ENCODE measurements around the gene AMER3. TPM values are rescaled to one million over a fixed set of nuclear protein-coding genes. Genes with fewer than 3 reads are reported as not detected.

Gene AMER3
- total and polyA plus RNA-seq, 2 of the 4 experiments (the other 2 are of a cell fraction), result not detected

DNA sequence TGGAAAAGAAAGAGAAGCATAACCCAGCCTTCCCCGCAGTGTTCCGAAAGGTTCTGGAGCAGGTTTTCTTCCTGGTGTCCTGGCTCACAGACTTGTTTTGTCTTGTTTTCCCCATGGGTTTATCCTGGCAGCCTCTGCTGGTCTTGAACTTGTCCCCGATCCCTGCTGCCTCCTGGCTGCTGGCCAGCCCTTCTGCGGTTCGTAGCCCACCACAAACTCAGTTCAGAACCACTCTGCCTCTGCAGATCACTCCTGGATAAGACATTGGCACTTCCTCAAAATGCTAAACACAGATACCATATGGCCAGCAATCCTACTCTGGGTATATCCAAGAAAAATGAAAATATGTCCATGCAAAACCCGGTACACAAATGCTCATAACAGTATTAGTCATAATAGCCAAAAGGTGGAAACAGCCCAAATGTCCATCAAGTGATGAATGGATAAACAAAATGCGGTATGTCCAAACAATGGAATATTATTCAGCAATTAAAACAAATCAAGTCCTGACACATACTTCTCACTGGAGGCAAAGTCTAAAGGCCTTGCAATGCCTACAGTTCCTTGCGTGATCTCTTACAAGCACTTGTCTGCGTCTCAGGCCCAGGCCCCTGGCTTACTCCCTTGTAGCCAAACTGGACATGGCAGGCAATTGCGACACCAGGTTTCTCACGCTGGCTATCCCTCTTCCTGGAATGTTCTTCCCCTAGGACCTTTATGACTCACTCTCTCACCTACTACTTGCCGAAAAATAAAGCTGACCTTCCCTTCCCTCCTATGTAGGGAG, 53.3 kb downstream of the AMER3 start:
- Histone ChIP-seq H3K27ac (ENCODE audit: insufficient read depth, low read length) (no peak overlapping the region), H4K8ac (ENCODE audit: low read depth in 2 of 2, low read length in 2 of 2) (no peak overlapping the region), H3K79me1 (ENCODE audit: low read depth in 1 of 2, low read length in 2 of 2) (no peaks in the 10 kb centered on the region), H2AFZ (replicated peaks; ENCODE audit: low read length, poor library complexity) (no peak overlapping the region), H2BK5ac (ENCODE audit: low read depth, low read length, poor library complexity, severe bottlenecking) (no peak overlapping the region), H2BK15ac (ENCODE audit: low read depth, low read length) (no peak overlapping the region), H3K4me3 (ENCODE audit: insufficient read depth, low read depth, low read length) (no peak overlapping the region), H3K14ac (replicated peaks; ENCODE audit: low read depth, low read length) (no peak overlapping the region), H2BK20ac (ENCODE audit: low read depth, low read length) (no peak overlapping the region), H4K91ac (ENCODE audit: insufficient read depth, low read depth, low read length) (no peak overlapping the region), H2AK5ac (ENCODE audit: low read depth, low read length) (no peak overlapping the region), H4K20me1 (ENCODE audit: insufficient read depth, low read length) (no peaks in the 10 kb centered on the region), H3K9me1 (ENCODE audit: insufficient read depth, low read length) (no peaks in the 10 kb centered on the region), H3K56ac (ENCODE audit: extremely low read depth, insufficient read depth, low read length) (no peak overlapping the region), H3K36me3 (ENCODE audit: control insufficient read depth, insufficient read depth, low read length) (no peaks in the 10 kb centered on the region), H3K4me1 (ENCODE audit: control insufficient read depth, insufficient read depth, low read length) (no peaks in the 10 kb centered on the region), H3K27me3 (ENCODE audit: control insufficient read depth, insufficient read depth, low read length) (no peaks in the 10 kb centered on the region), H3K23ac (ENCODE audit: low read depth, low read length) (no peak overlapping the region), H3K9me3 (ENCODE audit: control insufficient read depth, insufficient read depth, low read length) (no peaks in the 10 kb centered on the region), H3K18ac (ENCODE audit: low read depth, low read length) (no peak overlapping the region), H2BK120ac (ENCODE audit: low read depth, low read length) (no peak overlapping the region), H4K5ac (ENCODE audit: low read depth, low read length) (no peak overlapping the region), H3K4me2 (ENCODE audit: low read depth, low read length) (no peak overlapping the region), H3K9ac (ENCODE audit: low read depth, low read length) (no peak overlapping the region), H3K4ac (ENCODE audit: low read depth, low read length) (no peak overlapping the region), H2AK9ac (replicated peaks; ENCODE audit: low read depth, low read length, poor library complexity) (no peak overlapping the region)
- 68% methylated on average over 8 of the region's 12 CpGs; no CpG with 5 or more reads in 1 of the 2 experiments for WGBS, 2 experiments (ENCODE audit: extremely low coverage in 2 of 2, insufficient read length in 1 of 2)
- POLR2A ChIA-PET (ENCODE audit: unreplicated experiment), result no interaction called here
- DNase-seq, result no peak
- dilution Hi-C loops (cut with HindIII; ENCODE audit: low sequenced_read_pairs, unreplicated experiment), result no loop called here
- no peak for ATAC-seq (ENCODE audit: low read depth)
- CTCF ChIA-PET, result no interaction called here
- intact Hi-C loops (cut with micrococcal nuclease), result no loop called here
- in situ Hi-C loops (cut with MboI; ENCODE audit: low sequenced_read_pairs), result no loop called here
- BruUV-seq (replicated peaks), result no TSS peak
- TF ChIP-seq SMC3 (IDR thresholded peaks at IDR 0.05; ENCODE audit: low read depth, low read length), result no peak
- peak; percentile 56 for TF ChIP-seq CEBPB (IDR thresholded peaks at IDR 0.05; ENCODE audit: low read depth, low read length)
